NCI-H1930 (cell line): ENCODE data around the gene PAK5.

Experiments used
- DNase-seq, 2 experiments: peaks; one replicate each; lab custom pipeline; 2025; lab: John Stamatoyannopoulos, UW

The PAK5 gene

DNA sequence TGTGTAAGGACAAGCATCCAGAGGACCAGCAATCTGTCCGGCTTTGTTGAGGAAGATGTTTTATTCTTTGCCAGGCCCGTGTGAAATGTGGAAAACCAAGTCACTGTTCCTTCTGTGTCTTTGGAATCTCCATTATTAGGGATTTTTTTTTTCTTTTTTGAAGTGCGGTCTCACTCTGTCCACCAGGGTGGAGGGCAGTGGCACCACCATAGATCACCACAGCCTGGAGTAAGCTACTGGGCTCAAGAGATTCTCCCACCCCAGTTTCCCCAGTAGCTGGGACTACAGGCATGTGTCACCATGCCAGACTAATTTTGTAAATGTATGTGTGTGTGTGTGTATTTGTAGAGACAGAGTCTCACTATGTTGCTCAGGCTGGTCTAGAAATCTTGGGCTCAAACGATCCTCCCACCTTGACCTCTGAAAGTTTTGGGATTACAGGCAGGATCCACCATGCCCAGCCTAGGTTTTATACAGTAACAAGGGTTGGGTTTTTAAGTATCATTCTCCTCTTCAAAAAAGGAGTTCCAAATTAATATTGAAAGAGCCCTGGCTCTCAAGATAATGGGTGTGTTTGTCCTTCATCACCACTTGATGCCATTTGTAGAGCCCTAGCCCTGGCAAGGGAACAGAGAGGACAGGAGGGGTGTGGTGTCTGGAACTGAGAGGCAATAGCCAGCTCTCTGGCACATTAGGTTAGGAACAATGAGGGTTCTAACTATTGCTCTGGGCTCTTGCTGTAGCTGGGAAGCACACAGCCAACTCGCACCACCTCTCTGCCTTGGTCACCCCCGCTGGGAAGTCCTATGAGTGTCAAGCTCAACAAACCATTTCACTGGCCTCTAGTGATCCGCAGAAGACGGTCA, 321.3 kb downstream of the PAK5 start:
- no peak for DNase-seq

DNA sequence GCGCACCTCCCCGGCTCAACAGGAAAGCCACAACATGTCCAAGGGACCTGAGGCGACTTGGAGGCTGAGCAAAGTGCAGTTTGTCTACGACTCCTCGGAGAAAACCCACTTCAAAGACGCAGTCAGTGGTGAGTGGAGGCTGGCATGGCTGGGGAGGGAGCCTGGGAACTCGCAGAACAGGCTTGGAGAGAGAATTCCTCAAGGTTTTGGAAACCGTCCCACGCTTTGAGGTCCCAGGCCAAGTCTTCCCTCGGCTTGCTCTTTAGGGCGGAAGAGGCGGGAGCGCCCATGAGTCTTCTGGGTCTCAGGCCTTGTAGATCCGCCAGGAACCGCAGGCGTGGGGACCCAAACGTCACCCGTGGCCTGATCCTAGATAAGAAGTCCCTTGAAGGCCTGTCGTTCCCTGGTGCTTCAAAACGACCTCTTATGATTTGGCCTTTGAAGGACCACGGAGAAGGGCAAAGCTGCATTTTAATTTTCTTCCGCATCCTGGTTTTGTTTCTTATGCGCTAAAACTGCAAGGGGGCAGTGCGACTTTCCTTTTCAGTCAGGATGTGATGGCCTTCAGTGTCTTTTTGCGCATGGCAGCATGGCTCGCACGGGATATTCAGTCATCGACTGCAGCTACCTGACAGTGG, 322.5 kb downstream of the PAK5 start:
- no peak for DNase-seq

DNA sequence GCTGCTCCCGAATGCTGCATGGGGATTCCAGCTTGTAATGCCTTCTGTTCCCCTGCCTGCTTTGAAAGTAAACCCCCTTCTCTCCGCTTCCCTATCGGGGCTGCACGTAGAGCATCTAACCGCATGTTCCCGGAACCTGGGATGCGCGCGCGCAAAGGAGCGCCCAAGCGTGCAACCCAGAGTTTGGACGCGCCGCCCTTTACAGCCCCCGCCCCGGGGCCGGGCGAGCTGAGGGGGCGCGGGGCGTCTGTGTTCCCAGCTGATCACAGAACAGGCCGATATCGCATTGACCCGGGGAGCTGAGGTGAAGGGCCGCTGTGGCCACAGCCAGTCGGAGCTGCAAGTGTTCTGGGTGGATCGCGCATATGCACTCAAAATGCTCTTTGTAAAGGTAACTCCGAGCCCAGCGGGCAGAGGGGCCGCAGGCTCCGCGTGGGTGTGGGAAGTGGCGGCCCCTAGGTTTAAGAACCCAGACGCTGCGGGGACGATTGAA, 323.1 kb downstream of the PAK5 start:
- no peak for DNase-seq

DNA sequence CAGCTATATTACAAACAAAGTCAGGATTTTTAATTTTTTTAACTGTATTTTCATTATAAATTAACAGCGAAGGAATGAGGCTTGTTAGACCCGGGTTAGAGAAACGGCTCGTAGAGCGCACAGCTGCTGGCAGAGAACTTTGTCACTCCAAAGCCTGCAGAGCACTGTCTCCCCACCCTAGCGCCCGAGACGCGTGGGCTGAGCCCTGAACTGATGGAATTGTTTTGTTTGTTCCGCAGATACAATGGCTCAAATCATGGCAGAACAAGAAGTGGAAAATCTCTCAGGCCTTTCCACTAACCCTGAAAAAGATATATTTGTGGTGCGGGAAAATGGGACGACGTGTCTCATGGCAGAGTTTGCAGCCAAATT, 323.7 kb downstream of the PAK5 start:
- no peak for DNase-seq

DNA sequence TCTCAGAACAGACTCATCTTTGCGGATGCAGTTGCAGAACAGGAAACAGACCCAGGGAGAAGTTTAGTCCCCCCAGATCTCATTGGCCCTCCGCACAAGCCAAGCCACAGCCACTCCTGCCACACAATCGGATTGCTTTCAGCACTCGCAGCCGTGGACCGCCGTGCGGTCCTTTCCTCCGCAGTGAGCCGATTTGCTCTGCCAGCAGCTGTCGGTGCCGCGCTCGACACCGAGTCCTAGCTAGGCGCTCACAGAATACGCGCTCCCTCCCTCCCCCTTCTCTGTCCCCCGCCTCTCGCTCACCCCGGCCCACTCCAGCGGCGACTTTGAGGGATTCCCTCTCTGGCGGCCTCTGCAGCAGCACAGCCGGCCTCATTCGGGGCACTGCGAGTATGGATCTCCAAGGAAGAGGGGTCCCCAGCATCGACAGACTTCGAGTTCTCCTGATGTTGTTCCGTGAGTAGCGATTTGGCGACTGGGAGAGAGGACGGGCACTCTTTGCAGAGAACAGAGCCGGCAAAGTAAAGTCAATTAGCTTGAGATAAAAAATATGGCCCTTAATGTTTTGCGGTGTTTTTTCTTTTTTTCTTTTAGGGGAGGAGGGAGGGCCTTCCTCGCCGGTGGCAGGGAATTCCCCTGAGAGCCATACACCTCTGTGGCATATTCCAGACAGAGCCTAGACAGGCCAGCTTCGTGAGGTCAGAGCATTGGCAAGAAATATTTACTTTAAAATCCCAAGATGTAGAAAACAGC, 324.2 kb downstream of the PAK5 start, which contains the start of gene LAMP5:
TSS of gene LAMP5 (plus strand) at position 130 of the 753 bp plus-strand sequence. CDS start at position 393, 263 bp downstream.
- no peak for DNase-seq

DNA sequence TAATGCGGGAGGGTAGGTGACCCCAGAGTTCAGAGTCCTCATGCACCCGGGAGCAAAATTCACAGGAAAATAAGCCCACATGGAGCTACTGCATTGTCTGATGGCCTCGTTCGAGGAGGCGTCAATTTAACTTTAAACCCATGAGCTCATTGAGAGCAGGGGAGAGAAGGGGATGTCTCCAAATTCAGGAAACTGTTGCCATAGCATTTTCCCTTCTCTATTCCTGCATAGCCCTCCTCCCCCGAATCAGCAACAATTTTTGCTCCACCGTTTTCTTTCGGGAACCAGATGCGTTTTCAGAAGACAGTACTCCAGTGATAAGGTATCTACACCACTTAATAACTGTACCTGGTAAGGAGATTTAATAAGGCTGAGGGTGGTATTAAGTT, 324.8 kb downstream of the PAK5 start:
- no peak for DNase-seq

DNA sequence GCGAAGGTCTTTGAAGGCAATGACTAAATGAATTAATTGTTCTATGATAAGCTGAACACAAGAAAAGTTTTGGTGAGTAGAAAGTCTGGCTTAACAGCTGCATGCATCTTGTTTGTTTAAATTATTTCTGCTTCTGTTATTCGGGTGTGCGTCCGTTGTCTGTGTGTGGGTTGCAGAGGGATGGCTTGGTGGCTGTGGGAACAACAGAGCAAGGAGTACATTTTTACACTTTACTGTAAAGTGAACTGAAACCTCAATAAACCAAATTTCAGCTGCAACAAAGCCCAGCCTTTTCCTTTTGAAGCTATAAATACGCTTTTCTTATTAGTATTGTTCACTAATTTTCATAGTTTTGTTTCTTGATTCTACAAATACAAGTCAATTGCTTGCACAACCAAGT, 328.0 kb downstream of the PAK5 start:
- DNase-seq, result no peak

DNA sequence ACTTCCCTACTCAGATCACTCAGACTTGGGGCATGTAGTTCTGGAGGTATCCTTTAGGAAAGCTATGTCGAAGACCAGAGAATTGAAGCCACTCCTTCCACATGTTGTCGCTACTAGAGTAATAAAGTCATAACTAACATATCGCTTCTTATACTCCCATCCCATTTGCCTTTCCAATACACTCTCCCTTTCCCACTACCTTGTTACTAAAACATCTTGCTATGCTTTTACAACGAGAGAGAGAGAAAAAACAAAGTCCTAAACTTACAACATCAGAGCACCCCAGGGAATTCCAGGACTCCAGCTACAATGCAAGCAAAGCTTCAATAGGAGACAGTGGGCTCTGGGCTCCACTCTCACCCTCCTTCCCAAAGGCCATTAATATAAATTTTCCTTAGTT, 329.6 kb downstream of the PAK5 start:
- DNase-seq, result no peak

DNA sequence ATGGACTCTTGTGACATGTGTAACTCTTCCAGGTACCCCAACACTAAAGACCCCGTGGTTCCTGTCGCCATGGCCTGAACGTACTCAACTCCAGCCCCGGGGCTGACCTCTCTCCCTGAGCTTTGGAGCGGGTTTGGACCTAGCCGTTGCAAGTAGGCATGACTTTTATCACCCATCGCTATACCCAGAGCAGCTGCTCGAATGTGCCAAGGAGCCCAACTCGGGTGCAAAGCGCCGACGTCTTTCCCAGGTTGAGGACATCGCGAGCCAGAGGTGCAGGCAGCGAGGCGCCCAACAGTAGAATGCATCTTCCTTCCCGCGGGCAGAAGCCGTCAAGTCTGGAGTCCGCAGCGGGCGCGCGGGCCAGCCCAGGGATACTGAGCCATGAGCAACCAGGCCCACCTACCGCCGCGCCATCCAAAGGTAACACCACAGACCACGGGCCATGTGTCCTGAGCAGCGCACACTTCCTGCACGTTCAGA, 330.1 kb downstream of the PAK5 start:
- no peak for DNase-seq

DNA sequence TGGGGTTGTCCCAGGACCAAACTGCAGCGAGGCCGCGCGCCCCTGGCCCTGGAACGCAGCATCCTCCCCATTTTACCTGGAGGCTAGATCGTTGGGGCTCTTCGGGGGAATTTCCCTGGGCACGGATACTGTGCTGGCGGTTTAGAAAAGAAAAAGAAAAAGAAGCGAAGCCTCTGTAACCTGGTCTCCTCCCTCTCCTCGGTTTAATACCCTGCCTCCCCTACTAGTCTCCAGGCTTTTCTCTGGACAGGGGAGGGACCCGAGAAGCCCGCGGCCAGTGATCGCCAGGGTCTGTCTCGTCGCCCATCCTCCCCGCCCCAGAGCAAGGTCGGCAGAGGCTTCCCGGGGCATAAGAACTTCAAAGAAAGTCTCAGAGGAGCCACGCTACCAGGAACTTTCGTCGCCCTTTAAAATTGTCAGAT, 330.6 kb downstream of the PAK5 start:
- DNase-seq, result no peak

DNA sequence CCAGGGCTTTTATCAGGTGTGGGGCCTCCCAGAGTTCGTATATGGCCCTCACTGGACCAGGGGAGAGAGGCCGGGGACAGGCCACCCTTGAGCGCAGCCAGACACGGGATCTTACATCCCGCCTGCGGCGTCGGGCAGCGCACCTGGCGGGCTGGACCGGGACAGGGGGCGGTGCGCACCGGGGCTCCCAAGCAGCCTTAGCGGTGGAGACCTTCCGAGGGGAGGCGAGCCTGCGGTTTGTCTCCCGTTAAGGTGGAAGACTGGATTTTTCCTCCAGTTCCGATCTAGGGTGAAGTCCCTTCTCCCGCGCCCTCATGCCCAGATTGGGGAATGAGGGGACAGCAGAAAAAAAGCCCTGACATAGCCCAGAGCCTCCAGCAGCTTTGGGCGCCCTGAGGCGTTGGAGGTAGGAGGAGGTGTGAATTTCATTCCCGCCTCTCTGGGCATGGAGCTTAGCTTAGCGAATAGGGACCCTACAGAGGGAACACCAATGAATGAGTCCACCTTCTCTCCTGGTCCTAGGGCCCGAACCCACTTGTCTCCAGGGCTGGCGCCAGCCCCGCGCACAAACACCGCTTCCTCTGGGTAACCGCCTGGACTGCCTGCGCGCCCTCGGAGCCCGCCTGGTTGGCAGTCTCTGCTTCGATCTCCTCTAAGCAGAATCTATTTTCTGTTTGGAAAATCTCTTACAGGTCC, 331.2 kb downstream of the PAK5 start:
- DNase-seq, result no peak

DNA sequence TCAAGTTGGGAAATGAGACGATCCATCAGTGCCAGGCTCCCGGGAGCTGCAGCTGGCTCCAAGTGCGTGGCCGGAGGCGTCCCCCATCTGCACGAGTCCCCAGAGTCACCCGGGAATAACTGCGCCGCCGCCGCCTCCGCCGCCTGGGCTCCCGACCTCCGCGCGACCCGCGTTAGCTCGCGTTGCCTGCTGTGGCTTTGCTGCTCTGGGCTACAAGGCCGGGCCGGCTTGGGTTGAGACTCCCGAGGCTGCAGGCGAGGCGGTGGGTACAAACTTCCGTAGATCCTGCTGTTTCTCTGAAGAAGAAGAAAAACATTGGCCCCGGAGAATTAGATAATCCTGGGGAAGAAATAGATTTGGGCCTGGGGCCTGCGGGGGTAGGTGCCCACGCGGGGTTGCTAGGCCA, 331.9 kb downstream of the PAK5 start:
- DNase-seq, result no peak

DNA sequence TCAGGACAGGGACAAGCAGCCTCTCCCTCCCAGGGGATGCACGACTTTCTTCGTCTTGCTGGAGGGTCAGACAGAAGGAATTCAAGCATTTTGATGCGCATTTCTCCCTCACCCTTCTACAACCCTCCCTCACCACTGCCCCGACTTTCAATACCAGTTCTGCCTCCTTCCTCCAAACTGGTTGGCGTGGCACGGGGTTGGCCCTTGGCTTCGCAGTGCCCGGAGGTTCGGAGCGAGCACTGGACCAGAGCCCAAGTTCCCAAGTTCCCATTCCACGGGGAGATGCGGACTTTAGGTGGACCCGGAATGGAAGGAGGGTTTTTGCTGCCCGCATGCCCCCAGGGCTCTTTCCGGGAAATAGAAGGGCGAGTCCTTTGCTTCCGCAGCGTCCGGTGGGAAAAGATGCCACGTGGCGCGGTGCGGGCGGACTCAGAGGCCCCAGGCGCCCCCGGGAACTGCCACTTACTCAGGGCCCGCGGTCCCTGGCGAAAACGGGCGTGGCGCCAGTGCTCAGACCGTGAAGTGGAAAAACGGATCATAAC, 332.5 kb downstream of the PAK5 start:
- DNase-seq, result no peak

DNA sequence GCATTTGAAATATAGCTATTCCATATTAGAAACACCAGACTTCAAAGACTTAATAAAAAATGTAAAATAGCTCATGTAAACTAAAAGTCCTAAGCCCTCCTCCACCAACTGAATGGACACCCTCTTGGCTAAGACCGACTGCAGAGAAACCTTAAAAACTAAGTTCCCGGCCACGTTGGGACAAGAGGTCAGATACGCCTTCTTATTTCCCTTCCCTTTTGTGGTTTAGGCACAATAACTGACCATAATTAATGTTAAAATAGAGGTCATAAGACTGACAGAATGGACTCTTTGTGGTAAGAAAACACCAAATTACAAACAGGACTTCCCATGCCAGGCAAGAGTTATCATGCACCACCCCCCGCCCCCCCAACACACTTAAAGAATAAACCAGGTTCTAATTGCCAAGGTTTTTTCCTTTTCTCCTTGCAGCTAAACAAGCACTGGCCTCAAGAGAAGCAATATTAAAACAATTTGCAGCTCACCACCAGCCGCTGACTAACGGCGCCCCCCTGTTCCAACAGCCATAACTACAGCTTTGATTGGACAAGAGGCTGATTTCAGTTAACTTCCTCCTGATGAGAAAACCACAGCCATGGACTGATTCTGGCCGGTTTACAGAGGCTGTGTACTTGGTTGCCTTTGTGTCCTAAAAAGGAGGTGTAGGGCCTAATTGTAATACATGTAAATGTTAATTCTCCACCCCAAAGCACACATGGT, 335.2 kb downstream of the PAK5 start:
- DNase-seq, result no peak

DNA sequence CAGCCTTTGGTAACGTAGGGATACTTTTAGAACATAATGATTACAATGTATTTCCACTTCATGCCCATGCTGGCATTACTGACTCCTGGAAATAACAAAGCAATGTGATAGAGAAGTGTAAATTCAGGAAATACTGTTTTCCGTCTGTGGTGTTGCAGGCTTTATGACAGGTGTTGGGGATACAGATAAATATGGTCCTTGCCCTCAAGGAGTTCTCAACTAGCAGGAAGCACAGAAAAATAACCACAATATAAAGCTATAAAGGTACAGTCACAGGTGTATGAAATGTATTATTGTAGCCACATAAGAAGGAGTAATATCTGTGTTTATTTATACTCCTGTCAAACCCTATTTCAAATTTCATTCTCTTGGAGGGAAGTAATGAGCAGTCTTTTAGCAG, 337.4 kb downstream of the PAK5 start:
- DNase-seq, result no peak

DNA sequence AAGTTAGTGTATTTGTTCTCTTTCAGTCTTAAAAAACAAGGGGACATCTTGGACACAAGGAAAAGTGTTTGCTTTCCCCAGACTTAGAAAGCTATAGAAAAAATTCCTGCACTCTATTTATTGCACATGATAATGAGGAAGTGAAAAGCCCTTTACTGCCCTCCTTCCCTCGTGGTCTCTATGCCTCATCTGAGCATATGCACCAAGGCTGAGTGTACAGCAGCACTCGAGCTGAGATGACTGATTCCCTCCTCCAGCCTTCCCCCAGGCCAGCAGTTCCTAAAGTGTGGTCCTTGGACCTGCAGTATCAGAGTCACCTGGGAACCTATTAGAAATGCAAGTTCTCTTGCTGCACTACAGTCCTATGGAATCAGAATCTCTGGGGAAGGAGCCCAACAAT, 338.8 kb downstream of the PAK5 start:
- no peak for DNase-seq

DNA sequence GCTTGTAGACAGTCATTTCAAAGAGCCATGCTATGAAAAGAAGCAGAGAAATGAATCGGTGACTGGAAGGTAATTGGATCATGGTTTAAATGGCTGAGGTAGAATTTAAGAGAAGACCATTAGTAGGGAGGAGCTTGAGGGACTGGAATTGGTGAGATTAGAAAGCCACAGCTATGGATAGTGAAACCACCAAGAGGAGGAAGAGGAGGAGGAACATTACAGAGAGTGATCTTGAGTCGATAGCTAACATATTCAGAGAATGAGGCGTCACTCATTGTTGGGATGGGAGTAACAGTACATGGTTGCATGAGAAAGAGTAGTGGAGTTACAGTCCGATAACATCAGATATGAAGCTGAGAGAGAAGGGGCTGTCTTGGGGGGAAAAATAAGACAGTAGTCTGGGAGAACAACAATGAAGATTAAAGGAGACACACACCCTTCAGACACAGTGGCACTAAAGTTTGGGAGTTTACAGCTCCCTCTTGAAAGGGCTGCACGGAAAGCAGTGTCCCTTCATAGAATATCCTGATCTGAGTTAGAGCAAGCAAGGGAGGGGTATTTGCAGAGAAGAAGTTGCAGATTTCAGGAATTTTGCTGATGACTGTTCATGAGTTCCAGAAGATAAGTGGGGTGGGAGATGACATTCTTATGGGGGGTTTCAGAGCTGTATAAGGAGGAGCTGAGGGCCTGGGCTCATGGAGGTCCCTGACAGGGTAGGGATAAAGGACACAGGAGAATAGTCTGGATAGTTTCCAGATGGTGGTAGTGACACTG, 339.6 kb downstream of the PAK5 start:
- no peak for DNase-seq

DNA sequence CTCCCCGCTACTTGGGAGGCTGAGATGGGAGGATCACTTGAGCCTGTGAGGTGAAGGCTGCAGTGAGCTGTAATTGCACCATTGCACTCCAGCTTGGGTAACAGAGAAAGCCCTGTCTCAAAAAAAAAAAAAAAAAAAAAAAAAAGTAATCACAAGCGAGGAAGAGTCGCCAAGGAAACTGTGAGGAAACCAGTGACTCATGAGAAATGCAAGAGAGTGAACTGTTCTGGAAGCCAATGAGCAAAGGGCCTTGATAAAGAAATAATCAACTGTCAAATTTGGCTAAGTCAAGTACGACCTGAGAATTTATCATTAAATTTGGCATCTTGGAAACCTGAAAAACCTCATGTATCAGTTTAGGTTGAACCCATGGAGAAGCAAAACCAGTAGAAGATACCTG, 340.6 kb downstream of the PAK5 start:
- DNase-seq, result no peak

DNA sequence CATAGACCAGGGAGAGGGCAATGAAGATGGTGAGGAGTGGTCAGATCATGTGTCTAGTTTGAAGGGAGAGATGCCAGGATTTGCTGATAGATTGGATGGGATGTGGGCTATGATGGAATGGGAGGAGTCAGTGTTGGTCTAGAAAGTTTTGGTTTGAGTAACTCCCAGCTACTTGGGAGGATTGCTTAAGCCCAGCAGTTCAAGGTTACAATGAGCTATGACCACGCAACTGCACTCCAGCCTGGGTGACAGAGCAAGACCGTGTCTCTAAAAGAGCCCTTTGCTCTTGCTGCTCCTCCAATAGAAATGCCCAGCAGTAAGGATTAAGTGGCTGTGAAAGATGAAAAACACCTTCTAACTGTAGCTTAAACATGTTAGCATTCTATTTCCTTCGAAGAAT, 342.7 kb downstream of the PAK5 start:
- no peak for DNase-seq

DNA sequence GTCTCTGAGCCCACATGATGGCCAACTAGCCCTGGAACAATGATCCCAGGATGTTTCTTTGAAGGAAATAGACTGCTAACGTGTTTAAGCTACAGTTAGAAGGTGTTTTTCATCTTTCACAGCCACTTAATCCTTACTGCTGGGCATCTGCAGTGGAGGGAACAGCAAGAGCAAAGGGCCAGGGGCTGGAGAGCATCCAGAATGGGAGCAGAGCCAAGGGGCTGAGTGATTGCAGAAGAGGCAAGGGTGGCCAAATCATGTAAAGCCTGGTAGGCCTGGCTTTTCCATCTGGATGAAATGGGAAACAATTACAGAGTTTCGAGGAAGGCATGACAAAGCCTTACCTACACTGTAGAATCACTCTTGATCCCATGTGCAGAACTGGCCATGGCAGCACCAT, 343.2 kb downstream of the PAK5 start:
- DNase-seq, result no peak
